ENCODE data around the gene KRT37. TPM values are rescaled to one million over a fixed set of nuclear protein-coding genes. Genes with fewer than 3 reads are reported as not detected.

The KRT37 gene
- total and polyA plus RNA-seq, 2 of the 13 experiments (the other 11 are each of a cell fraction or from before 2014, with no cell fraction given): 0.69 TPM; not detected in 1

- TF ChIP-seq JDP2 (CRISPR knock-in tag; IDR thresholded peaks at IDR 0.05; ENCODE audit: borderline replicate concordance) (no peak), ZNF564 (CRISPR knock-in tag; IDR thresholded peaks at IDR 0.05) (no peak), ZSCAN12 (CRISPR knock-in tag; IDR thresholded peaks at IDR 0.05) (no peak), MZF1 (CRISPR knock-in tag; IDR thresholded peaks at IDR 0.05; ENCODE audit: borderline replicate concordance) (no peak), ZNF775 (CRISPR knock-in tag; IDR thresholded peaks at IDR 0.05; ENCODE audit: borderline replicate concordance) (no peak), RXRA (CRISPR knock-in tag; IDR thresholded peaks at IDR 0.05) (peak; percentile 85; the same call in 1 of the 2 replicates), ZFP36 (IDR thresholded peaks at IDR 0.05; ENCODE audit: borderline replicate concordance, low read depth, low read length, partially characterized antibody) (no peak), ZFP1 (CRISPR knock-in tag; IDR thresholded peaks at IDR 0.05) (no peak), ETV5 (CRISPR knock-in tag; IDR thresholded peaks at IDR 0.05; ENCODE audit: borderline replicate concordance) (peak; percentile 10; the same call in 1 of the 2 replicates), ARNTL (CRISPR knock-in tag; IDR thresholded peaks at IDR 0.05) (no peak), PAXIP1 (CRISPR knock-in tag; conservative IDR thresholded peaks at IDR 0.05) (no peak), STAT5B (CRISPR knock-in tag; IDR thresholded peaks at IDR 0.05) (no peak), RBFOX2 (IDR thresholded peaks at IDR 0.05; ENCODE audit: low read depth, low read length) (no peak), MXD1 (CRISPR knock-in tag; IDR thresholded peaks at IDR 0.05) (no peak), ZBTB49 (CRISPR knock-in tag; IDR thresholded peaks at IDR 0.05; ENCODE audit: borderline replicate concordance) (no peak), HNF4A (CRISPR knock-in tag; IDR thresholded peaks at IDR 0.05) (no peak), KDM2A (CRISPR knock-in tag; IDR thresholded peaks at IDR 0.05; ENCODE audit: borderline replicate concordance, low read depth) (no peak), SMC3 (IDR thresholded peaks at IDR 0.05; ENCODE audit: low read length) (no peak), THYN1 (CRISPR knock-in tag; IDR thresholded peaks at IDR 0.05; ENCODE audit: borderline replicate concordance, low read depth) (no peak), GMEB2 (CRISPR knock-in tag; IDR thresholded peaks at IDR 0.05; ENCODE audit: low read depth) (no peak), ZSCAN25 (CRISPR knock-in tag; IDR thresholded peaks at IDR 0.05) (no peak), NFRKB (IDR thresholded peaks at IDR 0.05) (no peak), FIP1L1 (IDR thresholded peaks at IDR 0.05; ENCODE audit: borderline replicate concordance, insufficient read depth, low read depth, low read length) (no peak)
Observed at GRCh38 chr17:41404024-41404671, 20.2 kb downstream of the KRT37 start (continued).

Data from HepG2 (cell line).